Left ventricle myocardium superior (tissue), 1 donor: ENCODE results near the gene ITPR2. TPM values are rescaled to one million over a fixed set of nuclear protein-coding genes. Genes with fewer than 3 reads are reported as not detected.
A peak's percentile ranks its signal among the peaks of the same experiment; 100 is the strongest.
"Not testable (repeated sequence)": the region's sequence is repeated elsewhere in the genome, so short reads cannot be mapped to it uniquely, and the experiment has no call there.

Experiments used
- ATAC-seq: fragments of 200-7000 bp; cut with Tn5 transposase; one replicate; pipeline ENCODE4 v1.9.1; 2020; ENCODE audit warnings: mild to moderate bottlenecking, moderate library complexity
- DNase-seq: peaks from one replicate; pipeline ENCODE4 v3.0.0-alpha.2; 2020
- intact Hi-C: fragments of 100-400 bp; cut with micrococcal nuclease; formaldehyde crosslinking; loops from one replicate; pipeline ENCODE4 v1.11.0; 2022
- total RNA-seq: library from RNA; stranded (reverse); fragmentation: NEBNext Ultra II Directional; extraction: Animal tissue kit (Norgen Biotek cat#: 25700); gene quantifications from one replicate; pipeline ENCODE4 v1.2.1, GENCODE V29; 2021
- donor health status: DM: no; HTN: yes; CAD: no; lungs with severe emphysema.

Gene ITPR2
- total RNA-seq, 1 donor from 2014 or later = 10.5 TPM

GRCh38 chr12:26622601-26623000 lies 210.4 kb downstream of the ITPR2 start:
- intact Hi-C loops = no loop called here
- ATAC-seq = no peak
- no peak for DNase-seq

GRCh38 chr12:26621932-26622331 lies 211.1 kb downstream of the ITPR2 start:
- intact Hi-C loops = no loop called here
- DNase-seq = no peak
- ATAC-seq = peak; percentile 50

GRCh38 chr12:26620907-26621306 lies 212.1 kb downstream of the ITPR2 start:
- intact Hi-C loops = no loop called here
- no peak for ATAC-seq
- DNase-seq = no peak

GRCh38 chr12:26617513-26617912 lies 215.5 kb downstream of the ITPR2 start:
- DNase-seq (no peak), ATAC-seq (no peak)
- intact Hi-C loops = loop anchor here (10.0 kb wide), 1 partner anchor 183 kb away; no protein-coding TSS in a partner anchor

- ATAC-seq (peak; percentile 57), DNase-seq (peak; percentile 39)
- intact Hi-C loops = loop anchor here (10.0 kb wide), 1 partner anchor 179 kb away; no protein-coding TSS in a partner anchor
Observed at GRCh38 chr12:26614011-26614616, 218.9 kb downstream of the ITPR2 start.

GRCh38 chr12:26612203-26612602 lies 220.8 kb downstream of the ITPR2 start:
- DNase-seq (no peak), ATAC-seq (no peak)
- intact Hi-C loops = loop anchor here (10.0 kb wide), 1 partner anchor 177 kb away; no protein-coding TSS in a partner anchor

- no peak for ATAC-seq
- no peak for DNase-seq
- intact Hi-C loops = loop anchor here (10.0 kb wide), 1 partner anchor 177 kb away; no protein-coding TSS in a partner anchor
Observed at GRCh38 chr12:26611598-26611997, 221.4 kb downstream of the ITPR2 start.

- intact Hi-C loops = loop anchor here (10.0 kb wide), 1 partner anchor 176 kb away; no protein-coding TSS in a partner anchor
- ATAC-seq (no peak), DNase-seq (no peak)
Observed at GRCh38 chr12:26610774-26611173, 222.2 kb downstream of the ITPR2 start.

GRCh38 chr12:26609986-26610385 lies 223.0 kb downstream of the ITPR2 start:
- DNase-seq = no peak
- intact Hi-C loops = loop anchor here (10.0 kb wide), 1 partner anchor 175 kb away; no protein-coding TSS in a partner anchor
- ATAC-seq = no peak

GRCh38 chr12:26608706-26609105 lies 224.3 kb downstream of the ITPR2 start:
- DNase-seq (no peak), ATAC-seq (no peak)
- intact Hi-C loops = no loop called here

- DNase-seq = no peak
- ATAC-seq = no peak
- intact Hi-C loops = no loop called here
Observed at GRCh38 chr12:26608273-26608672, 224.7 kb downstream of the ITPR2 start.

GRCh38 chr12:26606911-26607310 lies 226.1 kb downstream of the ITPR2 start:
- intact Hi-C loops = no loop called here
- no peak for ATAC-seq
- DNase-seq = no peak

- DNase-seq, ATAC-seq, intact Hi-C loops: not testable (repeated sequence)
Observed at GRCh38 chr12:26604813-26605212, 228.2 kb downstream of the ITPR2 start.

GRCh38 chr12:26599096-26599695 lies 233.8 kb downstream of the ITPR2 start:
- intact Hi-C loops = no loop called here
- no peak for ATAC-seq
- no peak for DNase-seq

- intact Hi-C loops = no loop called here
- DNase-seq = no peak
- no peak for ATAC-seq
Observed at GRCh38 chr12:26595806-26596205, 237.2 kb downstream of the ITPR2 start.

GRCh38 chr12:26580619-26581018 lies 252.4 kb downstream of the ITPR2 start:
- intact Hi-C loops = no loop called here
- no peak for ATAC-seq

GRCh38 chr12:26576266-26576665 lies 256.7 kb downstream of the ITPR2 start:
- intact Hi-C loops = no loop called here
- ATAC-seq = no peak
- DNase-seq = no peak

More at GRCh38 chr12:26580619-26581018, 252.4 kb downstream of the ITPR2 start:
- no peak for DNase-seq

- ATAC-seq (no peak), DNase-seq (no peak)
- intact Hi-C loops = no loop called here
Observed at GRCh38 chr12:26573225-26573909, 259.6 kb downstream of the ITPR2 start.

- intact Hi-C loops = no loop called here
- DNase-seq (no peak), ATAC-seq (no peak)
Observed at GRCh38 chr12:26572137-26572536, 260.9 kb downstream of the ITPR2 start.

- DNase-seq (no peak), ATAC-seq (no peak)
- intact Hi-C loops = no loop called here
Observed at GRCh38 chr12:26571560-26571959, 261.4 kb downstream of the ITPR2 start.
